GM12878 (cell line): ENCODE results near the gene CHL1. TPM values are rescaled to one million over a fixed set of nuclear protein-coding genes. Genes with fewer than 3 reads are reported as not detected.

Experiments
- ATAC-seq: fragments of 200-7000 bp; cut with Tn5 transposase; 3 replicates; pipeline ENCODE4 v1.9.1; 2020; ENCODE audit warnings: mild to moderate bottlenecking, moderate library complexity
- BruUV-seq: library from RNA; stranded (reverse); fragments of 400-500 nt; replicated peaks from 2 replicates; lab custom pipeline; 2021; lab: Mats Ljungman, UMichigan
- CTCF ChIA-PET: fragments of 300-600 bp; sonication (Branson Sonifier 250); formaldehyde crosslinking; extraction: SDS; loops from one replicate; lab custom pipeline; 2021; ENCODE audit warnings: inconsistent platforms; lab: Yijun Ruan, JAX
- POLR2A ChIA-PET: fragments of 350-600 bp; formaldehyde crosslinking; extraction: SDS; loops from one replicate; lab custom pipeline; 2021; ENCODE audit warnings: inconsistent platforms; lab: Charles Lee
- RAD21 ChIA-PET: fragments of 300-600 bp; sonication (Branson Sonifier 250); formaldehyde crosslinking; loops from one replicate; lab custom pipeline; 2023; ENCODE audit warnings: antibody characterized with exemption; ENCODE audit not compliant: unreplicated experiment; lab: Charles Lee
- SMC1A ChIA-PET: fragments of 300-600 bp; sonication (Branson Sonifier 250); formaldehyde crosslinking; loops from one replicate; lab custom pipeline; 2023; ENCODE audit not compliant: unreplicated experiment, uncharacterized antibody; lab: Charles Lee
- DNase-seq: peaks from one replicate; pipeline ENCODE4 v3.0.0-alpha.2; 2011; ENCODE audit warnings: low read depth, low spot score
- FAIRE-seq: peaks from 3 replicates; lab custom pipeline; 2011; peaks lifted over from hg19 to GRCh38; lab: Jason Lieb, UNC
- H2AFZ ChIP-seq: 2 replicates; pipeline ENCODE4 v1.6.0; 2011; ENCODE audit warnings: low read depth, low read length, control low read depth; ENCODE audit not compliant: control insufficient read depth
- H3K27ac ChIP-seq: 2 replicates; pipeline ENCODE4 v1.5.1; 2011; ENCODE audit warnings: control low read depth; ENCODE audit not compliant: control insufficient read depth, insufficient read depth
- H3K27me3 ChIP-seq, 2 experiments: replicated peaks in 1 of 2; 2 replicates each; pipeline versions ENCODE4 v1.6.0 to v1.6.1; 2011; ENCODE audit warnings: low read length in 1 of 2; ENCODE audit not compliant: control insufficient read depth in 2 of 2, insufficient read depth in 2 of 2
- H3K36me3 ChIP-seq, 2 experiments: 2 replicates each; pipeline ENCODE4 v1.5.1; 2011; ENCODE audit warnings: low read length in 1 of 2; ENCODE audit not compliant: control insufficient read depth in 2 of 2, insufficient read depth in 2 of 2
- H3K4me1 ChIP-seq: 2 replicates; pipeline ENCODE4 v1.6.1; 2011; ENCODE audit warnings: mild to moderate bottlenecking, low read length, moderate library complexity, mixed read lengths; ENCODE audit not compliant: control insufficient read depth, insufficient read depth
- H3K4me2 ChIP-seq: 2 replicates; pipeline ENCODE4 v1.6.0; 2011; ENCODE audit warnings: control low read depth; ENCODE audit not compliant: control insufficient read depth, insufficient read depth
- H3K4me3 ChIP-seq: fragments of 200-600 bp; sonication (generic); 2 replicates; pipeline ENCODE4 v1.5.1; 2016
- H3K79me2 ChIP-seq: 2 replicates; pipeline ENCODE4 v1.6.0; 2011; ENCODE audit warnings: low read length; ENCODE audit not compliant: control insufficient read depth, insufficient read depth
- H3K9ac ChIP-seq: 2 replicates; pipeline ENCODE4 v1.8.0; 2011; ENCODE audit warnings: low read length, control low read depth, mixed read lengths; ENCODE audit not compliant: control insufficient read depth, insufficient read depth
- H3K9me3 ChIP-seq: replicated peaks from 3 replicates; pipeline ENCODE4 v1.5.1; 2011; ENCODE audit warnings: mild to moderate bottlenecking, low read length; ENCODE audit not compliant: control insufficient read depth, insufficient read depth
- H4K20me1 ChIP-seq: 2 replicates; pipeline ENCODE4 v1.6.0; 2011; ENCODE audit not compliant: control insufficient read depth, insufficient read depth
- CBX3 ChIP-seq: fragments of 200-600 bp; sonication (generic); IDR thresholded peaks from 2 replicates; pipeline ENCODE4 v1.6.1; 2016; ENCODE audit warnings: low read depth, borderline replicate concordance
- ETV6 ChIP-seq, 2 experiments: fragments of 450-650 bp in 1 of 2; IDR thresholded peaks in 1 of 2; conservative IDR thresholded peaks in 1 of 2; 2 replicates each; pipeline ENCODE4 v1.6.1; 2014; ENCODE audit warnings: antibody characterized with exemption in 1 of 2, borderline replicate concordance in 1 of 2, low read depth in 1 of 2, mild to moderate bottlenecking in 1 of 2, moderate library complexity in 1 of 2
- FOXK2 ChIP-seq: fragments of 450-650 bp; IDR thresholded peaks from 2 replicates; pipeline ENCODE4 v1.6.1; 2017; ENCODE audit warnings: mild to moderate bottlenecking, moderate library complexity
- GABPA ChIP-seq: IDR thresholded peaks from 2 replicates; pipeline ENCODE4 v1.6.1; 2014; ENCODE audit warnings: antibody characterized with exemption, low read depth, mild to moderate bottlenecking, inconsistent platforms
- JUND ChIP-seq: IDR thresholded peaks from 2 replicates; pipeline ENCODE4 v1.6.1; 2012; ENCODE audit warnings: low read depth, mild to moderate bottlenecking, low read length, improper control_type of control experiment, moderate library complexity
- PAX5 ChIP-seq: IDR thresholded peaks from 2 replicates; pipeline ENCODE4 v1.6.1; 2011; ENCODE audit warnings: low read depth, low read length, borderline replicate concordance
- REST ChIP-seq: IDR thresholded peaks from 2 replicates; pipeline ENCODE4 v1.6.1; 2012; ENCODE audit warnings: mild to moderate bottlenecking, low read depth, low read length
- SPI1 ChIP-seq: IDR thresholded peaks from 2 replicates; pipeline ENCODE4 v1.6.1; 2011; ENCODE audit warnings: low read depth, mild to moderate bottlenecking, low read length, moderate library complexity, borderline replicate concordance; ENCODE audit not compliant: insufficient read depth
- WGBS: methylation state at CpG from one replicate; pipeline ENCODE4 v1.1.6; 2016; ENCODE audit warnings: low lambda C conversion rate; ENCODE audit not compliant: insufficient replicate concordance, insufficient coverage; ENCODE audit errors: missing lambda C conversion rate; 5-methylcytosine and 5-hydroxymethylcytosine counted together
- in situ Hi-C: fragments of 300-500 bp; cut with MboI; formaldehyde crosslinking; loops from 9 replicates; pipeline ENCODE4 v1.14.3; 2018; ENCODE audit warnings: mixed read lengths
- intact Hi-C: fragments of 100-400 bp; cut with micrococcal nuclease; formaldehyde crosslinking; loops from one replicate; pipeline ENCODE4 v1.14.2; 2022; ENCODE audit not compliant: unreplicated experiment
- polyA plus RNA-seq, 11 experiments: library from polyadenylated mRNA; depleted of rRNA in 4 of 11; unstranded in 6 of 11; stranded (reverse) in 5 of 11; fragments of >200 nt; fragmentation: Nextera tagmentation in 4 of 11; fragmentation: Illumina TruSeq in 1 of 11; extraction: Ambion mirVana in 4 of 11; extraction: Trizol in 1 of 11; gene quantifications; 1 replicate in 1 of 11; 2 replicates in 10 of 11; pipeline versions ENCODE4 v1.2.1 to v1.2.3, GENCODE V29; 2011 to 2016; ENCODE audit warnings: inconsistent platforms in 2 of 11, missing spikeins in 2 of 11, low read depth in 1 of 11
- total RNA-seq, 4 experiments: library from RNA; depleted of rRNA in 3 of 4; stranded (reverse); fragments of >200 nt in 3 of 4; fragmentation: Illumina TruSeq in 1 of 4; extraction: Trizol in 1 of 4; gene quantifications; 2 replicates each; pipeline versions ENCODE4 v1.2.1 to v1.2.3, GENCODE V29; 2013 to 2021

CHL1 gene
- total and polyA plus RNA-seq, 10 of the 15 experiments (the other 5 are each of a cell fraction or from before 2014, with no cell fraction given): 0.71 to 30.4 (median 1.8) TPM

- no peak for TF ChIP-seq PAX5
- no peak for TF ChIP-seq SPI1
- no peak for TF ChIP-seq GABPA
- no peak for TF ChIP-seq ETV6 (conservative IDR thresholded peaks at IDR 0.05 in 1 of 2, IDR thresholded peaks at IDR 0.05 in 1 of 2; ENCODE audit: borderline replicate concordance in 1 of 2, low read depth in 1 of 2)
- TF ChIP-seq JUND: no peak
Measured at GRCh38 chr3:452221-452620, 255.7 kb downstream of the CHL1 start (continued).

- Histone ChIP-seq H3K27me3 (no peaks in the 10 kb centered on the region), H4K20me1 (no peaks in the 10 kb centered on the region), H3K4me3 (no peak overlapping the region), H3K9me3 (no peaks in the 10 kb centered on the region), H3K9ac (no peak overlapping the region), H2AFZ (no peak overlapping the region), H3K4me2 (no peak overlapping the region), H3K36me3 (no peaks in the 10 kb centered on the region), H3K4me1 (no peaks in the 10 kb centered on the region), H3K79me2 (no peaks in the 10 kb centered on the region), H3K27ac (no peak overlapping the region)
- ChIA-PET SMC1A (interaction anchor here (1.4 to 1.6 kb wide), 2 partner anchors 10 to 15 kb away, joined by 5 read pairs; no protein-coding TSS in a partner anchor), RAD21 (no interaction called here), CTCF (interaction anchor here (0.5 to 1.0 kb wide), 4 partner anchors 17 to 793 kb away, joined by 3 read pairs; no protein-coding TSS in a partner anchor), POLR2A (no interaction called here)
- no TSS peak for BruUV-seq
- no peak for DNase-seq
- FAIRE-seq: no peak
- no peak for ATAC-seq
- WGBS: 70% methylated on average over 4 of the region's 4 CpGs
- intact Hi-C loops: no loop called here
- no peak for TF ChIP-seq REST
- no peak for TF ChIP-seq FOXK2
- no peak for TF ChIP-seq CBX3
- in situ Hi-C loops: no loop called here
Measured at GRCh38 chr3:453106-453505, 256.5 kb downstream of the CHL1 start.
